EH (cell line): ENCODE data around the gene DAD1.
"Not testable (repeated sequence)": the region's sequence is repeated elsewhere in the genome, so short reads cannot be mapped to it uniquely, and the experiment has no call there.

Experiments used
- DNase-seq: peaks from one replicate; pipeline ENCODE4 v3.0.0-alpha.2; 2015; ENCODE audit warnings: low read depth

Gene DAD1

DNA sequence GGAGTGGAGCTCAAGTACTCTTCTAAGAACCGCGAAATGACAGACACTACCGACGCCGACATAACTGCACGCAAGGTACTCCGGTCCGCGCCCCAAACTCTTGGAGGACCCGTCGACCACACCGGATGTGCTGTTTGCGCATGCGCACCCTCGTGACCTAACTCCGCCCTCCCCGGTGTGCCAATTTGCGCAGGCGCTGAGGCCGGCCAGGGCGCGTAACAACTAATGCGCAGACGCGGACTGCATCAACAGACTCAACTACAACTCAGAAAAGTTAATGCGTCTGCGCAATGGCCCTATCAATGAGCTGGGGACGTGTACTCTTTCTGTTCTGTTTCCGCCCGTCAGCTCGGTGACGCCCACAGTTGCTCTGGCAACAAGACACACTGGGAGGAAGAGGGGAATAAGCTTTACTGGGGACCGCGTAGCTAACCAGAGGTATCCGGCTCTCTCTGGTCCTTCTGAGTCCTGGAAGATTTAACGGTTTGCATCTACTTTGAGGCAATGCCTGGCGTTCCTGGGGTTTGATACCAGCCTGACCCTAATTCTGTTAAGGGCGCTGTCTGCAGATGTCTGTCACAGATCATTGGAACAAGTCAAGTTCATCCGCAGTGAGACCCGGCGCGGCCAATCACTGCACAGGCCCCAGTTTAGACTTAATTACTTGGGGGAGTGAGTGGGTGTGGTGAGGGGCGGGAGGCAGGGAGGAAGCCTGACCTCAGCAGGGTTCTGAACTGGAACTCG, at the start of gene DAD1:
Gene DAD1, minus strand, starts transcription at position 129 of the 744 bp plus-strand sequence. Its CDS starts 67 bp downstream, at position 62.
- peak; percentile 100 for DNase-seq

DNA sequence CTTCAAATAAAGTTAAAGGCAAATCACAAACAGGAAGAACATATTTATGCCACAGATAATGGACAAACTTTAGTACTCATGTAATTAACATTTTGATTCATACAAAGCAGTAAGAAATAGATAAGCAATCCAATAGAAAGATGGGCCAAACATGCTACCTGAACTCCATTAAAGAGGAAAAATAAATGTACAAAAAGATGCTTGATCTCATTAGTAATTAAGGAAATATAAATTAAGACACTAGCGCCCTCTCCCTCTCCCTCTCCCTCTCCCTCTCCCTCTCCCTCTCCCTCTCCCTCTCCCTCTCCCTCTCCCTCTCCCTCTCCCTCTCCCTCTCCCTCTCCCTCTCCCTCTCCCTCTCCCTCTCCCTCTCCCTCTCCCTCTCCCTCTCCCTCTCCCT, 47.0 kb upstream of the DAD1 start:
- not testable (repeated sequence) for DNase-seq

DNA sequence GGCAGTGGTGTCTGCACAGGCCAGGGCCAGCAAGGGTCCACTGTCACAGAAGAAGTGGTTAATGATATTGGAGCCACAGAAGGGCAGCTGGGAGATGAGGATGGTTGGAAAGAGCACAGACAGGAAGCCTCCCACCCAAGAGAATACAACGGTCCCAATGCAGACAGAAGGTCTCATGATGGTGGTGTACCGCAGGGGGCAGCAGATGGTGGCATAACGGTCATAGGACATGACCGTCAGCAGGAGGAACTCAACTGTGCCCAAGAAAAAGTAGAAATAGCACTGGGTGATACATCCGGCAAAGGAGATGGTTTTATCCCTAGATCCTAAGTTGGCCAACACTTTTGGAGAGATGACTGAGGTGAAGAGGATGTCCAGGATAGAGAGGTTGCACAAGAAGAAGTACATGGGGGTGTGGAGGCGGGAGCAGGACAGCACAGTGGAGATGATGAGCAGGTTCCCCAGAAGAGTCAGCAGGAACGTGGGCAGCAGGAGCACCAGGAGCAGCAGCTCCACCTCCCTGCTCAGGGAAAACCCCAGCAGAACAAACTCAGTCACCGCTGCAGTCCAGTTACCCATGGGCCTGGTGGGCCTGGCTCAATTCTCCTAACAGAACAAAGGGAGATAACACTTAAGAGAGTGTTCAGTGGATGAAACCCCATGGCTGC, 45.3 kb upstream of the DAD1 start:
- no peak for DNase-seq

DNA sequence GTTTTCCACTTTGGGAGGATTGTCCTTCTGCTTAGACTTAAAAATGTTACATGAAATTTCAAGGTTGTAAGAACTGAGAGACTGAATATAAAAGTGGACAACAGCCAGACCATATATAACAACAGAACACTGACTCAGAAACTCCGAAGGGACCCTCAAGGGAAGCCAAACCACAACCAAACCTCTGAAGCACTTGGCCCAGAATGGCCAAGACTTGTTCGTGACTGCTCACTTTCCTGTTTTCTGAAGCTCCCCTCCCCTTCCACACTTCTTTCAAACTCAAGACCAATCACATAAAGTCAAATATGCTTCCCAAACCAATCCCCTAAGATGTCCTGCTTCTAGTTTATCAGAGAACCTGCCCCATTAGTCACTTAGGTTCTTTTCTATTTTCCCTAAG, 41.5 kb upstream of the DAD1 start:
- peak; percentile 60 for DNase-seq

DNA sequence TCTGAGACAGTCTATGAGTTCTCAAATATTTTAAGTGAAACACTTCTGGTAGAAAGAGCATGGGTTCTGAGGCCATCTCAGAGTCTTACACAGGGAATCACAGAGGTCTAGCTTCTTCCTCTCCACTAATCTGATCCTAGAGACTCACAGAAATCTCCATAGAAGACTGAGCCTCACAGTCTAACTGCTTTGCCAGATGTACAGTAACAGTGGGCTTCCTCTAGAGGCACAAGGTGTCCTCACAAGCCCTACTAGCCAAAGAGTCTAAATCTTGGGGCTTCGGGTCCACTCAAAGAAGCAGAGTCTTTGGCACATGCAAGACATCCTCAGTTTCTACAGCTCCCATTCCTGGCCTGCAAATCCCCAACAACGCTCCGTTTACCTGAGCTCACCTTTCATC, 41.0 kb upstream of the DAD1 start:
- no peak for DNase-seq

DNA sequence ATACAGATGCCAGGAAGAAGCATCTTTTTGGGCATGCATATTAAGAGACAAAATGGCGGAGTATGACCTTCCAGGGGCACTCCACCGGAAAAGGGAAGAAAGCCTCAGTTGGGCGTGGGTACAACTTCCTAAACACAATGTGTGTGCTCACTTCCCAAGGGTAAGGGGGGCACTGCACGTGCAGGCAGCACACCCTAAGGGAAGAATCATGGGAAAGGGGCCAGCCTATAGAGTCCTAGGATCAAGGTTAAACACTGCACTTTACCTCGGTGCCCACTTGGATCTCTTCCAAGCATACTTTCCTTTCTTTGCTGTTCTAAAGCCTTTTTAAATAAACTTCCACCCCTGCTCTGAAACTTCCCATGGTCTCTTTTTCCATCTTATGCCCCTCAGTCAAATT, 40.3 kb upstream of the DAD1 start:
- DNase-seq = no peak

DNA sequence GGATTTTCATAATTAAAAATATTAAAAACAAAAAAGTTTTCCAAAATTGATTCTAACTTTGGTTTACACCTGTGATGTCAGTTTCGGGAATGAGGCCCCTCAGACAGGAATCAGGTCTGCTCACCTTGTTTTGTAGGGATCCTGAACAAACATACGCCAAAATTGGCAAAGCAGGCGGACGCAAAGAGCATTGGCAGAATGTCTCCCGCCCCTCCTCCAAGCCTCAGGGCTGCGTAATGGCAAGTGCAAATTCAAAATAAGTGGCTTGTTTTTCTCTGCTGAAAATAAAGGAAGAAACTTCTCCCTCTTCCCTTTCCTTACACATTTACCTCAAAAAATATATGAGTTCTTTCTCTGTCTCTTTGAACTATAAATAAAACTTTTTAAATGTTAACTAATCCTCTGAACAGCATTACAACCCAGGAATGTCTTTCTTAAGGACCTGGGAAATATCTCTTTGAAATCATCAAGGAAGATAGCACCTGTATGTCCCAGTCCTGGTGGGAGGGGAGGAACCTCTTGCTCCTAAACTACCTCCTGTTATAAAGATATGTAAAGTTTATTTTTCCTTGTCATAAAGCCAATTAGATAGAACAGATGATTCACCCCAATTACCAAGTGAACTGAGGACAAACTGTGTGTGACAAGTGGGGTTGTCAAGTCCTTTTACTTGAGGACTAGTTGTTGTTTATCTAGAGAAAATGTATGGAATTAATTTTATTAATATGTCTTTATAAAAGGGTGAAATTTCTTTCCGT, 38.7 kb upstream of the DAD1 start:
- DNase-seq = no peak

DNA sequence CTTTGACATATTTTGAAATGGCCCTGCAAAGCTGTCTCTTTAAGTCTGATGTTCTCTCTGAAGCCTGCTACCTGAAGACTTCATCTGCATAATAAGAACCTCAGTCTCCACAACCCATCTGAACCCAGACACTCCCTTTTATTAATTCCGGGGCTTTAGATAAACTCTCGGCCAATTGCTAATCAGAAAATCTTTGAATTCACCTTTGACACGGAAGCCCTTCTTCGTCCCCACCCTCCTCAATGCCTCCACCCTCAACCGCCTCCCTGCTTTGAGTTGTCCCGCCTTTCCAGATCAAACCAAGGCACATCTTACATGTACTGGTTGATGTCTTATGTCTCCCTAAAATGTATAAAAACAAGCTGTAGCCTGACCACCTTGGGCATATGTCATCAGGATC, 37.6 kb upstream of the DAD1 start:
- DNase-seq = no peak

DNA sequence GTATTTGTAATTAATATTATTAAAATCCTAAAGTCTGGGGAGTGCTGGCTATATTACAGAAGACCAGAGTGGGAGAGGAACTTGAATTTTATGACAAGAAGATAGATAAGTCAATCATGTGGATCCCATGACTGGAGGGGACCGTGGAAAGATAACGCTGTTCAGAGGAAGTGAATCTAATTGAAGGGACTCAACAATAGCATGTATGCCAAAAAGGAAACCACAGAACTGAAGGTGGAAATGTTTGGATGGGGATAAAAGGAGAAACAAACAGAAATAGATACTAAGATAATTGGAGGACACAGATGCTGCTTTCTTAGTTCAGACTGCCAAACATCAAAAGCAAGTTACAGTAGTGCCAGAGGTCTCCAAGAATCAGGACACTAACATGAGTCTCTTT, 34.0 kb upstream of the DAD1 start:
- DNase-seq = no peak

DNA sequence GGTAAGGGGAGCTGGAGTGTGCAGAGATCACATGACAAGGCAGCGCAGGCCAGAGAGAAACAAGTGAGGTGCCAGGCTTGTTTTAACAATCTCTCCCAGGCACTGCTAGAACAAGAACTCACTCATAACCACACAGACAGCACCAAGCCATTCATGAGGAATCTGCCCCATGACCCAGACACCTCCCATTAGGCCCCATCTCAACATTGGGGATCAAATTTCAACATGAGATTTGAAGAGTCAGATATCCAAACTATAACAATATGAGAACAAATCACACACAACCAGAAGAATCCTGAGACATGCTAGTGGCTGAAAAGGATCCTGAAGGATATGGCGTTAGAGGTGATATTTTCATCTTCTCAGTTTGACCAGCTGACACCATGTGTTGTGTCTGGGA, 33.2 kb upstream of the DAD1 start:
- DNase-seq = peak; percentile 67

DNA sequence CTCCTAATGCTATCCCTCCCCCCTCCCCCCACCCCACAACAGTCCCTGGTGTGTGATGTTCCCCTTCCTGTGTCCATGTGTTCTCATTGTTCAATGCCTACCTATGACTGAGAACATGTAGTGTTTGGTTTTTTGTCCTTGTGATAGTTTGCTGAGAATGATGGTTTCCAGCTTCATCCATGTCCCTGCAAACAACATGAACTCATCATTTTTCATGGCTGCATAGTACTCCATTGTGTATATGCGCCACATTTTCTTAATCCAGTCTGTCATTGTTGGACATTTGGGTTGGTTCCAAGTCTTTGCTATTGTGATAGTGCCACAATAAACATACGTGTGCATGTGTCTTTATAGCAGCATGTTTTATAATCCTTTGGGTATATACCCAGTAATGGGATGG, 26.7 kb upstream of the DAD1 start:
- DNase-seq = not testable (repeated sequence)

DNA sequence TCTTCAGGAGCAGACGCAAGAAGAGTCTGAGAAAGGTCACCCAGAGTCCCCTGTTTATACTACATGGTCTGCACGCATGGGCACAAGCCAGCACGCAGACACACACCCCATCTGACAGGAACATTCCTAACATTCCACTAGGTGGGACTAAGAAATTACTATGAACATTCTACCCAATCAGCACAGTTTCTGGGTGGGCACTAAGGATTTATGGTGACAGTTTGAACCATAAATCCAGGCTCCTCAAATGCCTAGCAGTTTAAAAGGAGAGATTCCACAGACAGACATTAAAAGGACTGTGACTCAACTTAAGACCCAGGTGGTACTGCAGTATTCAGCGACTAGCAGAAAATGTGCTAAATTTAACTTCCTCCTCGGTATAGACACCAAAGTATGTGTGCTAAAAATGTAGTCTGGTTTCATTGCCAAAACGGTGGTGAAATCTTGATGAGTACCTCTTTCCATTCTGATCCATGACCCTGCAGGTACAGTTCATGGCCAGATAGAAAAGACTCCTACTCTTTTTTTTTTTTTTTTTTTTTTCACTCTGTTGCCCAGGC, 25.3 kb upstream of the DAD1 start:
- DNase-seq = peak; percentile 99

DNA sequence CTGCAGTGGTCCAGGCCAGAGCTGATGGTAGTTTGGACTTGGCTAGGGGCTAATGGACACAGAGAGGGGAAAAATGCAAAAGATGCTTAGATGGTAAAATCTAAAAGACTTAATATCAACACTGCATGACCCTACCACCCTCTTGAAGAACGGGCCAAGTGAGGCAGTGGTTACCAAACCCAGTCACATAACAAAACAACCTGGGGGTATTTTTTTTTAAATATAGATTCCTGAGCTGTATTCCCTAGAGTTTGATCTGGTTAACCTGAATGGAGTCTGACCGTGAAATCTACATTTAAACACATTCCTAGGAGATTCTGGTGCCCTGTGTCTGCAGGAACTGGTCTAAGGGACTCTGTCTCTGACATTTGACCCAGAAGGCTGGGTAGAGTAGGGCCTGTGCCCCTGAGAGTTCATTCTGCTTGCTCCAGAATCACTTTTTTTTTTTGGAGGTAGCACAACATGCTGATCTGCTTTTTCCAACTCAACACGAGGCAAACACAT, 24.8 kb upstream of the DAD1 start:
- DNase-seq = peak; percentile 61

DNA sequence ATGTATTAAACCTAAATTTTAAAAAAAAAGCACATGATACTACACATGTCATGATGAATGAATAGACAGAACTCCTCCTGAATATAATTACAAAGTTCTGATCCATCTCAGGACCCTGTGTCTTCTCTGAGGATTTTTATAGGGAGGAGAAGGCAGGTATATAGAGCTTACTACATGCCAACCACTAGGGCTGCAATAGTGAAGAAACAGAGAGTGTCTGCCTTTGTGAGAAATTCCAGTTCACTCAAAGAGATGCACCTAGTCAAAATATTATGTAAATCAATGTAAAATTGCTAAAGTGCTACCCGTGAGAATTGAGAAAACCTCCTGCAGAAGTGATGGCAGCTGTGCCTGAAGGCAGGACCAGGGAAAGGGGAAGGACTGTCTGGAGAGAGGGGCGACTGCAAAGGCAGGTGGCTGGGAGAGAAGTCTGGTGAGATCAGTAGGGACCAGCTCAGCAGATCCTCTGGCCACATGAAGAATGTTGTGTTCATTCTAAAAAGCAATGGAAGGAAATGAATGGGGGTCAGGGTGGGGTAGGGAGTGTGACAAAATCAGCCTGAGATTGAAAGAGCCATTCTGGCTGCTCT, 24.2 kb upstream of the DAD1 start:
- peak; percentile 22 for DNase-seq

DNA sequence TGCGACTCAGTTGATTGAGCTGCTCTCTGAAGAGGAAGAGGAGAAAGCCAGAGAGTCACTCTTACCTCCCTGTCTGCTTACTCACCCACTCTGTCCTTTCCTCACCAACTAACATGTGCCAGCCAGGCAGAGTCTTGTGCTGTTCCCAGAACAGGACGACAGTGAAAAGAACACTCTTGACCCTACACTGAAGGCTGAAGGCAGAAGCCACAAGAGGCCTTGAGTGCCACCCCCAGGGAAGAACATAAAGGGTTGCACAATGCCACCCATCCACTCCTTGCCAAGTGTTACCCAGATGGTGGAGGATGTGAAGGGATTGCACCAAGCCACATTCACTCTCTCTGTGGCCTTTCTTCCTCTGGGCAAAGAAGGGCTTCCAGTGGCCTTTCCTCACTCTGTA, 21.9 kb upstream of the DAD1 start:
- DNase-seq = no peak

DNA sequence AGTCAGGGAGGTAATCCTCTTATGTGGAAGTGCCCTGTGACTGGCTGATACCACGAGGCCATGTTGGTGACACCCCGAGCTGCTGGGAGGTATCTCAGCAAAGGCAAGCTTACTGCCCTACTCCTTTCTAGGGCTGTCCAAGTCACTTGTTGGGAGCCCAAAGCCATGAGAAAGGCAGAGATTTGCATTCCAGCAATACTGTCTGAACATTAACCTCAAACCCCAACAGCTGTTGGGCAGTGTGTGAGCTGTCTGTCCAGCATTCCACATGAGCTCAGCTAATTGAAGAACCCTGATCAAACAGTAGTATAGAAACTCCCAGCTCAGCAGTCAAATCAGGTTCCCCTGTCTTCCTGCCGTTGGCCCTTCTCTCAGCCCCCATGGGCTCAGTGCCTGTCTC, 18.3 kb upstream of the DAD1 start:
- DNase-seq = peak; percentile 46

DNA sequence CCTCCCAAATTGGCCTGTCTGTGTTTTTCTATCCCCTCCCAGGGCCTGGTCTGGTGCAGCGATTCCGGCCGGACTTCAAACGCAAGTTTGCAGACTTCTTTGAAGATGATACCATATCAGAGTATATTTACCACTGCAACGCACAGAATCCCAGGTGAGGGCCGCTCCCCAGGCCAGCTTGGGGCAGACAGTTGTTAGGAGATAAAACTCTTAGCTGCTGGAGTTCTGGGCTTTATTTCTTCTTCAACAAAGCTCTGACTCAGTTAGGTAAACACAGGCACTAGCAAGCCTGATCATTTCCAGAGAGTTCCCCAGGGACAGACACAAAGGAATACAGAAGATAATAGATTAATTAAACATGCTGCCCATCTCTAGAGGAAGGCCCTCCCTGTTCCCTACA, 17.4 kb upstream of the DAD1 start:
- DNase-seq = no peak

DNA sequence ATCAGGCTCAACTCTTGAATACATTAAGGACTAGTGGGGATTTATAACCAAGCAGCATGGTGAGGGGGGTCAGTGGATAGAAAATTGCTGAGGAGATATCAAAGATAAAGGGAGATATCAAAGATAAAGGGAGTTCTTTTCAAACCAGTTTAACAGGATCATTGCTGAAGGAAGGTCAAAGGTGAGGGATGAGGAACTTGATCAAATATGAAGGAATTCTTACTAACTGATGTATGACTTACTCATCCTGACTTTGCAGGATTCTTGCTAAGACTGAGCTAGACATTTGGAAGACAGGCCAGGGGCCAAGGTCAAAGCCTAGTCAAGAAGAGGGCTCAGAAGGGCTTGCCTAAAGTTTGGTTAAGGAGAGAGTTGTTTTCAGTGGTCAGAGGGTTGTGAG, 13.8 kb upstream of the DAD1 start:
- peak; percentile 74 for DNase-seq

DNA sequence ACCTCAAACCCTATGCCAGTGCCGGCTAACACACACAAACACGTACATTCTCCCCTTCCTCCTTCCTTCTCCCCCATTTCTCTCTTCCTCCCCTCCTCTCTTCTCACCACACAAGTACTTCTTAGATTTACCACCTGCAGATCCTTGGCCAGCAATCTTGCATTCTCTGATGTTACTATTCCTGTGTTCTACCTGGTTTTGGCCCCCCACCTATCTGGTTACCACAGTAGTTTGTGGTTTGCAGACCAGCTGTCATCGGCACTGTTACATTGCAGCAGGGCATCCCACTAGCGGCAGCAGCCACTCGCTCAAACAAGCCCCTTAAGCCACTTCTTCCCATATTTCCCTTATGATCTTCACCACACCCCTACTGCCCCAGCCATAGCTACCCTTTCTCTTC, 13.0 kb upstream of the DAD1 start:
- DNase-seq = no peak

DNA sequence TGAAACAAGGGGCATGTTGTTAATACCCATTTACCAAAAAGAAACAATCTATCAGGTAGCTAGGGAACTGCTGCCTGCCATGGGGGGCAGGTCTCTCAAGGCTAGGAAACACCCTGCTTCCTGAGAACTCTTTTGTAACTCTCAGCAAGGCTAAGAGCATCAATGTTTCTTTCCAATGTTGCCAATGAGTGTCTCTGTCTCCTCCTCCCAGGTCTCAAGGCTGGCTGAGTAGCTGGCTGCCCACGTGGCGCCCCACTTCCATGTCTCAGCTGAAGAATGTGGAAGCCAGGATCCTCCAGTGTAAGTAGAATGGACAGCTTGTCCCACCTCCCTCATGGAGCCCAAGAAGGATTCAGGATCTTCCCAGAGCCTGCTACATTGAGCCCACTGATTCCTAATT, 12.4 kb upstream of the DAD1 start:
- DNase-seq = no peak

DNA sequence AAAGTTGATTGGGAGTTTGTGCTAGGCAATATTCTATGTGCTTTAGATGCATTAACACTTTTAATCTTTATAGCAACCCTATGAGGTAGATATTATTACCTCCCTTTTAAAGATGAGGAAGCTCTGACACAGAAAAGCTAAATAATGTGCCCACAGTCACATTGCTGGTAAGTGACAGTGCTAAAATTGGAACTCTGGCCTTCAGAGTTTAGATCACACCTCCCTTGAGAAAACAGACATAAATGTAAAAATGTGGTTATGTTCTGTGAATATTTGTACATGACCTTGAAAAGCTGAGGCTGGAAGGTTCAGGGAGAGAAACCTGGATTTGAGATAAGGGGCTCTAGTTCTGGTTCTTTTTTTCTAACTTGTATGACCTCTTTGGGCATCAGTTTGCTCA, 11.0 kb upstream of the DAD1 start:
- DNase-seq = no peak

DNA sequence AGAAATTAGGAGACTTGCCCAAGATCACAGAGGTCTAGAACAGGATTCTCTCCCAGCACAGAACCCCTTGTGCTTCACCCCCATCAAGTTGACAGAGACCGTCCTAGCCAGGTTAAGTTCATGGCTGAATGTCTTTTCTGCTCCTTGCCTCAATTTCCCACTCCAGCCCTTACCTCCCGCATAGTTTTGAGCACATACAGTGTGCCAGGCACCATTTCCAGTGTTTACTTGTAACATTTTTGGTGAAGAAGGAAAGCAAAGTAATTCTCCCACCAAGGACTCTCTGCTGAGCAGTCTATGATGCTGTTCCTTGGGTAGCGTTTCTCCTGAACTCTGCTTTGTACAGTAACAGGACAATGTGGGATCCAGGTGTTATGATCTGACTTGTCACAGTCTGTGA, 10.3 kb upstream of the DAD1 start:
- DNase-seq = no peak
